DOHH2 (cell line): ENCODE data around the gene IGSF9B.

Source experiments
- EZH2phosphoT487 ChIP-seq: fragments of 200-600 bp; sonication (generic); IDR thresholded peaks from 2 replicates; pipeline ENCODE4 v1.6.1; 2017; ENCODE audit warnings: borderline replicate concordance, mild to moderate bottlenecking, antibody characterized with exemption, low read length, moderate library complexity, mixed read lengths
- TF ChIP-seq, protein P1 (sequence below): fragments of 200-600 bp; sonication (generic); IDR thresholded peaks from one replicate; pipeline ENCODE4 v1.5.1; 2014; ENCODE audit warnings: antibody characterized with exemption, mild to moderate bottlenecking, low read depth, low read length; ENCODE audit not compliant: poor library complexity, severe bottlenecking

DNA sequence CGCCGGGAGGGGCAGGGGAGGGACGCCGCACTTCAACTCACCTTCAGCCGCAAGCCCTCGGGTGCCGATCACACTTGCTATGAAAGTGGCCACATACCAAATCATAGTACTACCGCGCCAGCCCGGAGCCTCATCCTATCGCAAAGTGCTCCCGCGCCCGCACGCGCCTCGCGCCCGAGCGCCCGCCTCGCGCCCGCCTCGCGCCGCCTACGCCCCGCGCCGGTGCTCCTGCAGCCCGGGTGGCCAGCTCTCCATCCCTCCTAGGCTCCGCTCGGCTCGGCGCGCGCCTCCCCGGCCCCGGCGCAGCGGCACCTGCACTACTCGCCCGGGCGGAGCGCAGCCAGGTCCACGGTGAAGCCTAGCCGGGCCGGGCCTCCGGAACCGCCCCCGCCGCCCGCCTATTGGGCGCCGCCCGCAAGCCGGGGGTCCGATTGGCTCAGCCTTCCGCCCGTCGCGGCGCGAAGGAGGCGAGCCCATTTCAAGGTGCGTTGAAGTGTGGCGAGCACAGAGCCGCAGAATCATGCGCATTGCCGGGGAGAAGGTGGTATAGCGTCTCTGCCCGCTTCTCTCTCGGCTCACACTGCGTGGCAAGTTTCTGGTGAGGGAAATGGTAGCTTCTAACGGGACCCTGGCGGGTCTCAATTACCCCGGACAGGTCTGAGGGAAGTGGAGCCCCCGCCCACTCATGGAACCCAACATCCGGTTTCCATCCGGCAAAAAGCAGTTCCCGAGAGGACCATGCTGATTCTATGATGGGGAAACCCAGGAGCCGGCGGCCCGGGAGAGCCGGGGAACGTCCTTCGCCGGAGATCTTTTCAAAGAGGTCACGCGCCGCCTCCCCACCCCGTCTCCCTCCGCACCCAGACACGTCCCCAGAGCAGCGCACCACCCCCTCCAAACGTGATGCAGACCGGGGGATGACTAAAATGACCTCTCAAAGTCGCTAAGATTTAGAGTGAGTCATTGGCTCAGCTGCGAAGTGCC lies at the start of gene IGSF9B:
- TF ChIP-seq, protein P1, sequence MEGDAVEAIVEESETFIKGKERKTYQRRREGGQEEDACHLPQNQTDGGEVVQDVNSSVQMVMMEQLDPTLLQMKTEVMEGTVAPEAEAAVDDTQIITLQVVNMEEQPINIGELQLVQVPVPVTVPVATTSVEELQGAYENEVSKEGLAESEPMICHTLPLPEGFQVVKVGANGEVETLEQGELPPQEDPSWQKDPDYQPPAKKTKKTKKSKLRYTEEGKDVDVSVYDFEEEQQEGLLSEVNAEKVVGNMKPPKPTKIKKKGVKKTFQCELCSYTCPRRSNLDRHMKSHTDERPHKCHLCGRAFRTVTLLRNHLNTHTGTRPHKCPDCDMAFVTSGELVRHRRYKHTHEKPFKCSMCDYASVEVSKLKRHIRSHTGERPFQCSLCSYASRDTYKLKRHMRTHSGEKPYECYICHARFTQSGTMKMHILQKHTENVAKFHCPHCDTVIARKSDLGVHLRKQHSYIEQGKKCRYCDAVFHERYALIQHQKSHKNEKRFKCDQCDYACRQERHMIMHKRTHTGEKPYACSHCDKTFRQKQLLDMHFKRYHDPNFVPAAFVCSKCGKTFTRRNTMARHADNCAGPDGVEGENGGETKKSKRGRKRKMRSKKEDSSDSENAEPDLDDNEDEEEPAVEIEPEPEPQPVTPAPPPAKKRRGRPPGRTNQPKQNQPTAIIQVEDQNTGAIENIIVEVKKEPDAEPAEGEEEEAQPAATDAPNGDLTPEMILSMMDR = no peak
- TF ChIP-seq EZH2phosphoT487 = no peak
